DMS79 treated with DMSO at 0.1 percent for 48 hours (cell line): ENCODE data around the gene CYREN.
"Not testable (repeated sequence)": the region's sequence is repeated elsewhere in the genome, so short reads cannot be mapped to it uniquely, and the experiment has no call there.

Experiments
- DNase-seq: peaks from one replicate; lab custom pipeline; 2025; lab: John Stamatoyannopoulos, UW

CYREN gene

DNA sequence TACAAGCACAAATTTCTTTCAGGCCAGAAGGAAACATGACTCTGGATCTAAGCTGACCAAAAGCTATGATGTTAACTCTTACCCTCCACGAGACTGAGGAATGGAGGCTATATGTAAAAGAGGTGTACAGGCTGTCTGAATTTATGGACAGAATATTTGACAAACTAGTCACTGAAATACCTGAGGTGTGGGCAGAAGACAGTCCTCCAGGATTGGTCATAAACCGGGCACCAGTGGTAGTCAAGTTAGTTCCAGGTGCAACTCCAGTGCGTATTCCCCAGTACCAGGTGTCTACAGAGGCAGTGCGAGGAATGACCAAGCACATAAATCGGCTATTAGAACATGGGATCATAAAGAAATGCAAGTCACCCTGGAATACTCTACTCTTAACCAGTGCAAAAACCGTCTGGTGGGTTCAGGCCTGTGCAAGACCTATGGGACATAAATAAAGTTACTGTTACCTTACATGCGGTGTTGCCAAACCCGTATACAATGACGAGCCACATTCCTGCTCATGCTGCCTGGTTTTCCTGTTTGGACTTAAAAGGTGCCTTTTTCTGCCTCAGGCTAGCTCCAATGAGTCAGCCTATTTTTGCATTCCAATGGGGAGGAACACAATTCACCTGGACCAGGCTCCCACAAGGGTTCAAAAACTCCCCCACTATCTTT lies 6.7 kb upstream of the CYREN start:
- DNase-seq = no peak

- no peak for DNase-seq
Observed at GRCh38 chr7:135175931-135176330, 5.4 kb upstream of the CYREN start.

GRCh38 chr7:135174941-135175340 lies 4.4 kb upstream of the CYREN start:
- DNase-seq = no peak

DNA sequence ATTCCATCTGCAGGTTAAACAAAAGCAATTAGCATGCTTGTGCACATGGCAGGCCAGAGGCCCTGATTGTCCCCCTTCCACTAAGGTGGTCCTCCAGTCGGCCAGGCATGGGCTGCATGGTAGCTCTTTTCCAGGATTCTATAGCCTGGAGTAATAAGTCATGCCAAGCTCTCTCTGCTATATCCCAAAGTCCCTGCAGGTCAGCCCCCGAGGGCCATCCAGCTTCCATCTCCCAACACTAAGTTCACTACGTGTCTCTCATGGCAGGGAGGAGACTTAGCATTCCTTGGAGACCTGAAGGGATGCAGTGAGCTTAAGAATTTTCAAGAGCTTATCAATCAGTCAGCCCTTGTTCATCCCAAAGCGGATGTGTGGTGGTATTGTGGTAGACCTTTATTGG lies 3.4 kb upstream of the CYREN start:
- not testable (repeated sequence) for DNase-seq

GRCh38 chr7:135171581-135172291 lies 1.2 kb upstream of the CYREN start:
- DNase-seq = not testable (repeated sequence)

DNA sequence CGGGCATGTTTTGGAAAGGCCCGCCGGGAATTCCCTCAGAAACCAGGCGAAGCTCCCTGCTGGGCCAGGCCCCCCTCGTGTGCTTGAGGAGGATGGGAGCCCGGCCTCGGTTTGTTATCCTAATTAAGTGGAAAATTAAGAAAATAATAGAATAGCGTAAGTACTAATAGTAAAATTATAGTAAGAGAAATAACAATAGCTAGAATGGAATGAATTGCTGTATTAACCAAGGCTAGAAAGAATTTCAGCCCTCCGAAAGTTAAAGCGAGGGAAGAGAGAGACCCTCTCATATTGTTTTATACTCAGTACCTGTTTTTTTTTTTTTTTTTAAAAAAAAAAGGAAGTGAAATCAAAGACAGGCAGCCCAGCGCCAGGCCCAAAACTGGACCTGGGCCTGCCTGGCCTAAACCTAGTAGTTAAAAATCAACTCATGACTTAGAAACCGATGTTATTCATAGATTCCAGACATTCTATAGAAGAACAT lies 533 bp upstream of the CYREN start:
- not testable (repeated sequence) for DNase-seq

DNA sequence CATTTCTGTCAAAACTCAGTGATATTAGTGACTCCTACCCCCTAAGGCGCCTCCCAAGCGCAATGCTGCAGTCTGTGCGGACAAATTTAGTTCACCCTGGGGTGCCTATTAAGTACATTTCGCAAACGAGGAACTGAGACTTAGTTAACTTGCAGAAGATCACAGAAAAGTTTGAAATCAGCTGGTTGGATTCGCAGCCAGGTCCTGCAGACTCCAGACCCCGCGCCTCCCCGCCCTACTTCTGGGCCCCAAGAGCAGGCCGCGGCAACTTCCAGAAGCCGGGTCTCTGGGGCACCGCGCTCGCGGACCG lies 588 bp downstream of the CYREN start:
- peak; percentile 9 for DNase-seq

DNA sequence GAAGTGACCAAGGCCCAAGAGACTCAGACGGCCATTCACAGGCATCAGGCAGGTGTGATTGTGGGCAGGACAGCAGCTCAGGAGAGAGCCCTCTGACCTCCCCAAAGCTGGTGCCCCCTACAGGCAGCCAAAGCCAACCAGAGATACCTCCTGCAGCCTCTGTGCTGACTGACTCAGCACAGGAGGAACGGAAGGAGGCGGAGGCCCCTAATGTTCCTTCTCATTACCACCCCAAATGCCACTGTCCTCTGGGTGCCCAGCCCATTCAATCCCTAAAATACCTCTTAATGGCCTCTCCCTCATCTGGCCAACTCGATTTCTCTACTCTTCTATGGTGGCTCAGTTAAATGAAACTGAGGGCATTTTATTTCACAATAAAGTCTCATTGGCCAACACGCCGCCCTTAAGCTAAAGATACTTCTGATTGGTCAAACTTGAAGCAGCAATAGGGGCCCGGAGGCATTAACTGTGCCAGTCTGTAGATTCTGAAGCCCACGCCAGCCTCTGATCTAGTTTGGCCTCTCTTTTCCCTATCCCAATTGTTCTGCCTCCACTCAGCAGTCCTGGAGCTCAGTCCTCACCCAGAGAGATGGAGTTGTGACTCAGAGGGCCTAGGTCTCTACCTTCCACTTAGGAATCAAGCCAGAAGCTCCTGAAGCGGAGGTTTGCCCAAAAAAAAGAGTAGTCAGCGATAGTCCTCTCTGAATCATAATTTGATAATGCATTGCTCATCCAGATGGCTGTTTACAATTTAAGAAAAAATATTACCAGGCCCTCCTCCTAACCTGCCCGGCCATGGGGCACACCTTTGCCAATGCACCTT lies 1.2 kb downstream of the CYREN start:
- no peak for DNase-seq

DNA sequence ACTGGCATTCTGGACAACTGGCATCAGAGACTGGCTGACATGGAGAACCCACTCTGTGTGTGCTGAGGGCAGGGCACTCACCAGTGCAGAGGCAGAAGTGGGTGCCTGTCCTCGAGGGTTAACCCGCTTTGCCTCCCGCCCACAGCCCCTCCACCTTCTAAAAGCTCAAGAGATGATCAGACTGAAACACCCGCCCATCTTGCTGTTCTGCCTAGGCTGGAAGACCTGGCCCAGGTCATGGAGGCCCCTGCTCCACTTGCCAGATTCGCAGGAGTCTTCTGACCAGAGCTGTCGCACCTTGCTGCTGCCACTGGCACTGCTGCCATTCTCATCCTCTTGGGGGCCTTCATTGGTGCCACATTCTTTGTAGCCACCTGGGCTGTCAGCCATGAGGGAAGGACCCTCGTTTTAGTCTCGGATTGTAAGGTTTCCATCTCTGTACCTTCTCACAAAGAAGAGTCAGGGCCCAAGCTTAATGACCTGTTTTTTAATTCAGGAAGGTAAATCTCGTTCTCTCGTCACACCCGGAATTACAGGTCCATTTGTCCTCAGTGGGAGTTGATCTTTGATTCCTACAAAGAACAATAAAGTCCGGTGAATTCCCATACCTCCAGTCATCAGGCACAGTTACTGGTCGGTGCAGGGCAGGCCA lies 1.9 kb downstream of the CYREN start:
- DNase-seq = no peak

- DNase-seq = no peak
Observed at GRCh38 chr7:135168001-135168400, 2.5 kb downstream of the CYREN start.

GRCh38 chr7:135167365-135167917 lies 3.1 kb downstream of the CYREN start:
- no peak for DNase-seq

DNA sequence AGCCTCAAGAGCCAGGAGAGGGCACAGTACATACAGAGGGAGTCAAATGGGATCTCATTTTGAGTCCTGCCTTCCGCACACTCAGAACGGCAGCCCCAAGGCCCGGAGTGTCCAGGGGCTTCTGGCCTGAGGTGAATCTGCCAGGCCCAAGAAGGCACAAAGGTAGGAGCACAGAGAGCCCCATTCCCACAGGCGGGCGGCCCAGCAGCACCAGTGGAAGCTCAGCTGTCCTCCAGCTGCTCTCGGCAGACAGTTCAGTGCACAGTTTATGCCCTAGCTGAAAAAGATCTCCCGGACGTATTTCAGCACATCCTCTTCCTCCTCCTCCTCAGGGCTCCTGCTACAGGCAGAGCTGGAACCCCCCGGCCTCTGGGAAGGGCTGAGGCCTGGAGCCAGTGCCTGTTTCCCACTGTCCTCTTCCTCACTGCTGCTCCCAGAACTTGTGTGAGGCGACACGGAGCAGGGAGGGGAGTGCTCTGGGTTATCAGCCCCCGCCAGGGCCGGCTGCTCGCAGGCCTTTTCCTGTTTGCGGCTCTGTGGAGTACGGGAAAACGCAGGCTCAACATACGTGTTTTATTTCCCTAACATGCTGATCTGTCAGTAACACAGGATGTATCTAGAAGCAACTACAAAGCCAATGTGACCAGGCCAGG lies 4.0 kb downstream of the CYREN start:
- DNase-seq = no peak

- DNase-seq = no peak
Observed at GRCh38 chr7:135165862-135166261, 4.6 kb downstream of the CYREN start.

DNA sequence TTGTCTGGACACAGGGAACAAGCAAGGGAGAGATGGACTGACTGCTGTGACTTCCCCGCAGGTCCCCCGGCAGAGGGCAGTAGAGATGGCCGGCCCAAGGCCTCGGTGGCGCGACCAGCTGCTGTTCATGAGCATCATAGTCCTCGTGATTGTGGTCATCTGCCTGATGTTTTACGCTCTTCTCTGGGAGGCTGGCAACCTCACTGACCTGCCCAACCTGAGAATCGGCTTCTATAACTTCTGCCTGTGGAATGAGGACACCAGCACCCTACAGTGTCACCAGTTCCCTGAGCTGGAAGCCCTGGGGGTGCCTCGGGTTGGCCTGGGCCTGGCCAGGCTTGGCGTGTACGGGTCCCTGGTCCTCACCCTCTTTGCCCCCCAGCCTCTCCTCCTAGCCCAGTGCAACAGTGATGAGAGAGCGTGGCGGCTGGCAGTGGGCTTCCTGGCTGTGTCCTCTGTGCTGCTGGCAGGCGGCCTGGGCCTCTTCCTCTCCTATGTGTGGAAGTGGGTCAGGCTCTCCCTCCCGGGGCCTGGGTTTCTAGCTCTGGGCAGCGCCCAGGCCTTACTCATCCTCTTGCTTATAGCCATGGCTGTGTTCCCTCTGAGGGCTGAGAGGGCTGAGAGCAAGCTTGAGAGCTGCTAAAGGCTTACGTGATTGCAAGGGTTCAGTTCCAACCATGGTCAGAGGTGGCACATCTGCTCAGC lies 6.0 kb downstream of the CYREN start:
- DNase-seq = no peak

- no peak for DNase-seq
Observed at GRCh38 chr7:135162382-135163001, 8.0 kb downstream of the CYREN start.

DNA sequence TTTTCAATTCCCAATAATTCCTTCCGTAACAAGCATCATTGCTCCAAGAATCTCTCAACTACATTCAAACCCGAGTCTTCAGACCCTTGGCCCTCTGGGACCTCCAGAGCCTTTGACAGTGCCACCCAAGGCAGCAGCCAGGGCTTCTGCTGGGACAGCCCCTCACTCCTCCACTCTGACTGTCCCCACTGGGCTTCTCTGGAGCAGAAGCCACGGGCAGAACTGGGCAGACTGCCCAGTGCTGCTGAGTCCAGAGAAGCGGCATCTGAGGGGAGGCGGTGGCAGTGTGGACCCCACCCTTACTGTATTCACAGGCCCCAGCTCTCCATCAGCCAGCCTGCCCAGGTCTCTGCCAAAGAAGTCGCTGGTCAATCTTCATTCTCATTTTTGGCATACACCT lies 8.8 kb downstream of the CYREN start:
- no peak for DNase-seq

DNA sequence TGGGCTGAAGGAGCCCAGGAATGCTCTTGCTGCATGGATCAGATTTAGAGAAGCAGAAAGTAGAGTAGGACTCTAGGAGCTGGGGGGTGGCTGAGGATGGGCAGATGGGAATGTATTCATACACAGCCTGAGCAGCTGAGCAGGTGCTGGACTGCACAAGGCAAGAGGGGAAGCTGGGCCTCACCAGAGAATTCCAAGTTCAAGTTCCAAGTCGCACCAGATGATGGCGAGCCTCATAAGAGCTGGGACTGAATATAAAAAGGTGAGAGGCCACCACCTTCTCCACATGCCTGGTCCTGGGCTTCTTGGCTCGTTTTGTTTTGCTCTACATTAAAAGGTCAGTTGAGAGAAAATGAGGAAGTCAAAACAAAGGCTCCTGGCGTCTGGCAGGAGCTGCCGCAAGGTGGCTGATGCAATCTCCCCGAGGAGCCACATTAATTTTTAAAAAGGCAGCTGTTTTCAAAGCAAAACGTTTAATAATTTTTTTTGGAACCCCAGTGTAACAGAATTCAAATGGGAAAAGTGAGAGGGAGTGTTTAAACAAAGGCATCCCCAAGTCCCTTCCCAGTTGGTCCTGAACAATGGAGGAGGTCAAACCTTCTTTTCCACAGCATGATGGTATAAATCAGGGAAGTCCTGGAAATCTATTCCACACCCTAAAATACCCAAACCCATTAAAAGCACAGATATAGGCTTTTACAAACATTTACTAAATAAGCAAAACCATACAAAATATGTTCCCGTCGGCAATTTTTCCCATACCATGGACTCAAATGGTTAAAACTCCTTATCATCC lies 9.5 kb downstream of the CYREN start:
- DNase-seq = no peak

GRCh38 chr7:135160098-135160857 lies 10.2 kb downstream of the CYREN start:
- DNase-seq = no peak
